ENCODE measurements around the gene CHPF2.

CHPF2 gene

DNA sequence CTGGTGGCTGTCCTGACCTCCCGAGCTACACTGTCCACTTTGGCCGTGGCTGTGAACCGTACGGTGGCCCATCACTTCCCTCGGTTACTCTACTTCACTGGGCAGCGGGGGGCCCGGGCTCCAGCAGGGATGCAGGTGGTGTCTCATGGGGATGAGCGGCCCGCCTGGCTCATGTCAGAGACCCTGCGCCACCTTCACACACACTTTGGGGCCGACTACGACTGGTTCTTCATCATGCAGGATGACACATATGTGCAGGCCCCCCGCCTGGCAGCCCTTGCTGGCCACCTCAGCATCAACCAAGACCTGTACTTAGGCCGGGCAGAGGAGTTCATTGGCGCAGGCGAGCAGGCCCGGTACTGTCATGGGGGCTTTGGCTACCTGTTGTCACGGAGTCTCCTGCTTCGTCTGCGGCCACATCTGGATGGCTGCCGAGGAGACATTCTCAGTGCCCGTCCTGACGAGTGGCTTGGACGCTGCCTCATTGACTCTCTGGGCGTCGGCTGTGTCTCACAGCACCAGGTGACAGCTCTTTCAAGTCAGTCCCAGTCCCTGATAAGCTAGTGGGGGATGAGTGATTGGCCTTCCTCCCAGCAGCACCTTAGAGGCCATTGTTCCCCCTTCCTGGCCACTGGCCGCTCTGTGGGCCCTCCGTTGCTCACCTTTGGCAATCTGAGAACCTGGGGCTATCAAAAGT is 3.0 kb downstream of the CHPF2 start:
- DNase-seq: no peak

DNA sequence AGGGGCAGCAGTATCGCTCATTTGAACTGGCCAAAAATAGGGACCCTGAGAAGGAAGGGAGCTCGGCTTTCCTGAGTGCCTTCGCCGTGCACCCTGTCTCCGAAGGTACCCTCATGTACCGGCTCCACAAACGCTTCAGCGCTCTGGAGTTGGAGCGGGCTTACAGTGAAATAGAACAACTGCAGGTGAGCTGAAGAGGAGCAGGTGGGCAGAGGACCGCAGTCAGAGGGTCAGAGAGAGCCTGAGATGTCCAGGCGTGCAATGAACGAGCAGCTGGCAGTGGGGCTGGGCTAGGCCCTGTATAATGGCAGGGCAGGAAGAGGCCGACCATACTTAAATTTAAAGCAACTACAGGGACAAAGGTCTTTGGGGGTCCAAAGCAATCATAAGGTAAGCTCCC is 4.1 kb downstream of the CHPF2 start:
- DNase-seq: no peak

- no peak for DNase-seq
Measured at GRCh38 chr7:151237244-151238189, 5.2 kb downstream of the CHPF2 start.

DNA sequence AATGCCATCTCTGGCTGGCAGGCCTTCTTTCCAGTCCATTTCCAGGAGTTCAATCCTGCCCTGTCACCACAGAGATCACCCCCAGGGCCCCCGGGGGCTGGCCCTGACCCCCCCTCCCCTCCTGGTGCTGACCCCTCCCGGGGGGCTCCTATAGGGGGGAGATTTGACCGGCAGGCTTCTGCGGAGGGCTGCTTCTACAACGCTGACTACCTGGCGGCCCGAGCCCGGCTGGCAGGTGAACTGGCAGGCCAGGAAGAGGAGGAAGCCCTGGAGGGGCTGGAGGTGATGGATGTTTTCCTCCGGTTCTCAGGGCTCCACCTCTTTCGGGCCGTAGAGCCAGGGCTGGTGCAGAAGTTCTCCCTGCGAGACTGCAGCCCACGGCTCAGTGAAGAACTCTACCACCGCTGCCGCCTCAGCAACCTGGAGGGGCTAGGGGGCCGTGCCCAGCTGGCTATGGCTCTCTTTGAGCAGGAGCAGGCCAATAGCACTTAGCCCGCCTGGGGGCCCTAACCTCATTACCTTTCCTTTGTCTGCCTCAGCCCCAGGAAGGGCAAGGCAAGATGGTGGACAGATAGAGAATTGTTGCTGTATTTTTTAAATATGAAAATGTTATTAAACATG is 6.0 kb downstream of the CHPF2 start:
- no peak for DNase-seq

DNA sequence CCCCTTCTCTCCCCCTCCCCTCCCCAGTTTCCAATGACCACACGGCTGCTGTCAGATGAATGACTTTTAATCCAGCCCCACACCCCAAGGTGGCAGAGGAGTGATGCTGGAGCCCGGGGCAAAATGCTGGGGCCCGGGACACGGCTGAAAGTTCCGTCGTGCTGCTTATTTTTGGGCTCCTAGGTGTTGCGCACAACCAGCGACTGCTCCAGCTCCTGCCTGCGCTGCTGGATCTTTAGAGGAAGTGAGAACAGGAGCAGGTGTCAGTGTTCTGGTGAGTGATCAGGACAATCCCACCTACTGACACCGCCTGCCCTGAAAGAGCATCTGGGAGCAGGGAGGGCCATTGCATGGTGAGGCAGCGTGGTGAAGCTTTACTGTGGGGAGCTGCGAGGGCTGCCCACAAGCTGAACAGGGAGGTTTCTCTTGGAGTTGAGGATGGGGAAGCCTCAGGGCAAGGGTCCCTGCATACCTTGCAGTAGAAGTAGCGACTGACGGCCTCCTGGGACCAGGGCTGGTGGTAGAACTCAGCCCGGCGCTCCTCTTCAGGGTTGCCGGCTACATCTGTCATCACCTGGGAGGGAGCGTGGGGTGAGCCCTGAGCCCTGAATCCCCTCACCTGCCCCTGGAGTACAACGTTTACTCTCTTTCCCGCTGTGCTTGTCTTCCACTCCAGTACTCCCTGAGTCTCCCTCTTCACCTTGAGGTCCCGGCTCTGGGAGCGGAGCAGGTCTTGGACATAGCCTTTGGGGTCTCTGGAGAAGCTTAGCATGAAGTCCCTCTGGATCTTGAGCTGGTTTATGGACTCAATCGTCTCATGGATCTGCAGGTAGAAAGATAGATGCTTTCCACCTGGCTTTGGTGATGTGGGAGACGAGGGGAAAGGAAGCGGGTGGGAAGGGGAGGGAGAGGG is 6.9 kb downstream of the CHPF2 start:
- DNase-seq: no peak

DNA sequence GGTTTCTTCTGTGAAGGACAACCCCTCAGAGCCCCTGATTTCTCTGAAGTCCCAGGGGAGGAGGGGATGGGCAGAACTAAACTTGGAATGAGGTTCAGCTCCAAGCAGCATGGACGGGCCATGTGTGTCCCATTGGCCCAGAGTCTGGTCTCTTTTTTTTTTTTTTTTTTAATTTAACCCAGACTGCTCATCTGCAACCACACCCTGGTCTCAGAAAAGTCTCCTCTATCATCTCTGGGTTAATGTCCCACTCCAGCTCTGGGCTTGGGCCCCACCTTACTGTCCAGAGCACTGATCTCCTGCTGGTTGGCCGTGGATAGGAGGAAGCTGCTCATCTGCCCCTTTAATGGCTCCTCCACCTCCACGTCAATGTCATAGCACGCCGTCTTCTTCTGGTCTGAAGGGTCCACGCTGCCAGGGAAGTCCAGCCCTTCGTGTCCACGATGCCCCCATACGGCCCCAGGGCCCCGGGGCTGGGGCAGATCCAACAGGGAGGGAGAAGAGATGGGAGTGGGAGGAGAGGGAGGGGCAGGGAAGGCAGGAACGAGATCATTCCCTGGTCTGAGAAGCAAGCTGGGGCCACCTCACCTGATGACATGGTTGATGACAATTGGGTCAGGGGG is 7.7 kb downstream of the CHPF2 start:
- DNase-seq: no peak

- DNase-seq: no peak
Measured at GRCh38 chr7:151240536-151240935, 8.3 kb downstream of the CHPF2 start.

- DNase-seq: no peak
Measured at GRCh38 chr7:151240942-151241754, 8.9 kb downstream of the CHPF2 start.

DNA sequence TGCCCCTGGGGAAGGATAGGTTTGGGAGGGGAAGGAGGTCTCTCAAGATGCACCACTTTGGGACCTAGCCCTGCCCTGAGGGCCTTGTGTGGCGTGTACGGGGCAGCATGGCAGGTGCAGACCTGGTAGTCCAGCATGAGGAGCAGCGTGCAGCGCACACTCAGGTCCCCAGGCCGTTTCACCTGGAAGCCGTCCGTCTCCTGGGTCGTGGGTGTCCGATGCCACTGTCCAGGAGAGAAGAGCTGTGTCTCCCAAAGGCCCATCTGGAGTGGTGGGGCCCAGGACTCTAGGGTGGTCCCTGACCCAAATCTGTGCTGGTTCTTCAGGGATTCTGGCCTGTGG is 9.4 kb downstream of the CHPF2 start:
- DNase-seq: no peak

DNA sequence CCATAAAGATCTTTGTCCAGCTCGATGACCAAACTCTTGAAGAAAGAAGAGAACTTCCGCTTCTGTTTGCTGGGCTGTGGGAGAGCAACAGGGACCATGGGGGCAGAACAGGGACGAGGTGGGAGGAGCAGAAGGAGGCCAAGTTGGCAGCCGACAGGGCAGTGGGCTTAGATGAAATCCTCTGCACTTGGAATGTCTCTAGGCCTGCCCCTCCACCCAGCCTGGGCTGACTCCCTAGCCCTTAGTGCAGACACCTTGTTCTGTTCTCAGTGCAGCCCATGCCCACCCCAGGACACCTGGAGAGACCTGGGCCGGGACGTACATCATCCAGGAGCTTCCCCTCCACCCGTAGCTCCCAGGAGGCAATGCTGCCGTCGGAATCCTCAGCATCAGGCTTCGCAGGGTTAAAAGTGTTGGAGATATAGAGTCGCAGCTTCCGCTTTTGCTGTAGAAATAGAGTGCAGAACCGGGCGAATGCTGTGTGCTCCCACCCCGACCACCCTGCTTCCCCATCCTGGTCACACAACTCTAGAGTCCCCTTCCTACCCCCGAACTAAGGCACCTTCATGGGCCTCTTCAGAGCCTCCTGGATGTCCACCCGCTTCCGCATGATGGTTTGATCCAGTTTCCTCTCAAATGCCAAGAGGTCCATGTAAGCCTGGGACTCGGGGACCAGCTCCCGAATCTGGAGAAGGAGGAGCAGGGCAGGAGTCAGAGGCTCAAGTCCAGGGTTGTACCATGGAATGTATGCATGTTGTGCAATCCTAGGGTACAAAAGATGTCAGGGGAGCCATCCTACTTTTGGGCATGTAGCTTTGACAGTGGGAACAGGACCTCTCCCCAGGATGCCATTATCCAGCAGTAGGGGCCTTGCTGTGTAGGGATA is 10.1 kb downstream of the CHPF2 start:
- no peak for DNase-seq

DNA sequence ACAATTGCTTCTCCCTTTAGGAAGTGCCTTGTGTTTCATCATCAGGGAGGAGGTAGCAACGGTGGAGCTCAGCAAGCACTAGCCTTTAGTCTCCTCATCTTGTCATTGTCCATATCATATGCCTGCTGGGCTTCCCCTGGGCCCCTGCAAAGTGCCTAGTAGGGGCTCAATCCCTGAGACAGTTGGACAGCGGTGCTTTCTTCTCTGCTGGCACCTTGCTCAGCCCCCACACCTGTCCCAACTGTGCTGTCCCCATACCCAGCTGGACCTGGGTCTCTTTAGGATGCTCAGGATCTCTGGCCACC is 10.7 kb downstream of the CHPF2 start:
- DNase-seq: no peak

GRCh38 chr7:151243408-151244195 is 11.3 kb downstream of the CHPF2 start:
- DNase-seq: no peak

DNA sequence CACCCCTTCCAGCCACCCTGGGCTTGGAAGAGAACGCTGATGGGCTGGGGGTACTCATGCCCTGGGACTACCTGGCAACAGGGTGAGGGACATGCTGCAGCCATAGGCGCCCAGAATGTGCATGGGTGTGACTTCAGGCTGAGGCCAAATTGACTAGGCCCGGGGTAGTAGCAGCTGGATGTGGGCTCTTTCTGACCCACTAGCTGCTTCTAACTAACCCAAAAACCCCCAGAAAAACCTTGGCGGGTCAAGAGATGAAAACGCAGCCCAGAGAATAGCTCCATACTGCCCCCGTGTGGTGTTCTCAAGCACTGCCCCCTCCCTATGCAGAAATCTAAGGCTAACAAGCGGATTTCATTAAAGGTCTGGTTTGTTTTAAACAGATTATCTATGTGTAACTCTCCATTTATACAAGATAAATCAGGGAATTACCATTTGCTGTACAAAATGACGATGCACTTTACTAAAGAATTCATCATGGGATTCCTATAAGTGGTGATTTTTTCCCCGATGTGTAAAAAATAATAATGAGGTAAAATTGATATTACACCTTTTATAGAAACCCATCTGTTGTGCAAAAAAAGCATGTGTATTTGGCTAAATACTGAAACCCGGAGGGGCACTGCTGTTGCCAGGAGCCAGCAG is 12.0 kb downstream of the CHPF2 start:
- DNase-seq: peak; percentile 77

DNA sequence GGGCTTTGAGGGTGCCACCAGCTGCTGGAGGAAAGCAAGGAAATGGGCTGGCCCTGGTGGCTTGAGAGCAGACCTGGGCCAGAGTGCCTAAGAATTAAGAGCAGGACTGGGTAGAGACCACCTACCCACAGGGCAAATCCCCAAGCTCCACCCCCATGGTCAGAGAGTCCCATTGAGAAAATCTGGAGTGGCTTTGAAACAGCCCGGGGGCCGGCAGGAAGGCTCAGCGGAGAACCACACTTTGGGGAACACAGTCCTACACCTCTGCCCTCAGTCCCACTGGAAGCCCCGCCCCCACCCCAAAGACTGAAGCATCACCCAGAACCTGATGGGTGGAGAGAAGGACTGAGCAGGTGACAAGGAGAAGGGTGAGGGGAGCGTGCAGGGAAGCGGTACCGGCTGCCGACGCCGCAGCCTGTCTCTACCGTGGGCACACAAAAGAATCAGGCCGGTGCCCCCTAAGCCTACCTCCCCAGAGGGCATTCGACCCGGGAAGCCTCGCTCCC is 12.6 kb downstream of the CHPF2 start:
- DNase-seq: no peak

GRCh38 chr7:151245360-151246101 is 13.2 kb downstream of the CHPF2 start:
- peak; percentile 59 for DNase-seq

DNA sequence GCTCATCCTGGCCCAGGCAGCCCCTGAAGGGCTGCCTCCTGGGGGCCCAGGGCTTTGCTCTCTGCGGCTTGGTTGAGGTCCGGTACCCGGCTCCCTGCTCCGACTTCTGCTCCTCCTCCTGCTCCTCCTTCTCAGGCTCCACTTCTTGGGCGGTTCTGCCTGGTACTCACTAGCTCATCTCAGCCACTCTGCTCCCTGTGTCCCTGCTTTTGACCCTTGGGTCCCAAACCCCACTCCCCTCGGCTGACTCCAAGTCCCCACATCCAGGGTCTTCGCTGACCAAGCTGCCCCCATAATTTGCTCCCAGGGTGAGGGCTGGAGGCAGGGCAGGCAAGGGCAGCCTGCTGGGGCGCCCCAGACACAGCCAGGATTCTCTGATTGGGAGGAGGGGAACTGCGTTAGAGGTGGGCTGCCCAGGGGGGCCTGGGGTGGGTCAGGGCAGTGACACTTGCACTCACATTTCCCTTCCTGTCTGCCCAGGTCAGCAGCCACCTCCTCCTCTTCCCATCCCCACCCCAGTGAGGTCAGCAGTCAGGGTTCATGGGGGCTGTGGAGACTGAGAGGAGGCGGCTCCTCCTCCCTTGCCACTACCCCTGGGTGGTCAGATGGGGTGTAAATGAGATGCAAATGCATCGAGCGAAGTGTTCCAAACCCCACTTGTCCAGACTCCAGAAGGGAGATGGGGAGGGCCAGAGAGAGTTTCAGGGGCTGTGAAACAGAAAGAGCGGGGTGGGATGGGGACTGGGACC is 14.0 kb downstream of the CHPF2 start:
- DNase-seq: no peak

GRCh38 chr7:151246851-151247580 is 14.7 kb downstream of the CHPF2 start:
- no peak for DNase-seq
